Upper lobe of left lung (tissue), 6 donors: ENCODE results near the gene RNLS. TPM values are rescaled to one million over a fixed set of nuclear protein-coding genes. Genes with fewer than 3 reads are reported as not detected.

Source experiments
- ATAC-seq, 2 donors: fragments of 200-7000 bp; cut with Tn5 transposase; one replicate each; pipeline ENCODE4 v1.9.1; 2022; ENCODE audit warnings: mild to moderate bottlenecking in 2 of 2, moderate library complexity in 2 of 2; ENCODE audit not compliant: low FRiP score in 2 of 2
- DNase-seq, 2 donors: peaks; one replicate each; pipeline ENCODE4 v3.0.0-alpha.2; 2019 to 2020
- H3K27ac ChIP-seq, 4 donors: fragments of 200-600 bp; sonication (generic); one replicate each; pipeline ENCODE4 v1.5.1; 2016 to 2019
- H3K27me3 ChIP-seq, 4 donors: fragments of 200-600 bp; sonication (generic); one replicate each; pipeline ENCODE4 v1.5.1; 2017 to 2019
- H3K36me3 ChIP-seq, 4 donors: fragments of 200-600 bp; sonication (generic); one replicate each; pipeline ENCODE4 v1.5.1; 2016 to 2019
- H3K4me1 ChIP-seq, 4 donors: fragments of 200-600 bp; sonication (generic); one replicate each; pipeline ENCODE4 v1.5.1; 2018 to 2019
- H3K4me3 ChIP-seq, 4 donors: fragments of 200-600 bp; sonication (generic); one replicate each; pipeline ENCODE4 v1.5.1; 2017 to 2019; ENCODE audit warnings: mild to moderate bottlenecking in 2 of 4, moderate library complexity in 1 of 4
- H3K9me3 ChIP-seq, 4 donors: fragments of 200-600 bp; sonication (generic); one replicate each; pipeline ENCODE4 v1.5.1; 2018 to 2019
- CTCF ChIP-seq, 6 experiments: fragments of 450-650 bp in 4 of 6; fragments of 200-600 bp in 2 of 6; sonication (generic) in 2 of 6; IDR thresholded peaks; one replicate each; pipeline ENCODE4 v1.5.1; 2016 to 2019; ENCODE audit warnings: antibody characterized with exemption in 6 of 6
- EP300 ChIP-seq, 4 donors: sonication (generic); formaldehyde crosslinking; IDR thresholded peaks; one replicate each; pipeline ENCODE4 v1.5.1; 2017; ENCODE audit warnings: antibody characterized with exemption in 4 of 4, control low read depth in 2 of 4
- POLR2A ChIP-seq, 4 donors: fragments of 450-650 bp; IDR thresholded peaks; one replicate each; pipeline ENCODE4 v1.5.1; 2016 to 2017; ENCODE audit warnings: antibody characterized with exemption in 4 of 4, mild to moderate bottlenecking in 2 of 4
- POLR2AphosphoS5 ChIP-seq, 2 donors: sonication (generic); formaldehyde crosslinking; IDR thresholded peaks; one replicate each; pipeline ENCODE4 v1.5.1; 2017; ENCODE audit warnings: antibody characterized with exemption in 2 of 2
- WGBS, 2 donors: methylation state at CpG; one replicate each; pipeline ENCODE4 v1.1.5; 2017 to 2018; 5-methylcytosine and 5-hydroxymethylcytosine counted together
- total RNA-seq, 6 donors: library from RNA; depleted of rRNA in 4 of 6; stranded (reverse); fragments of >200 nt in 4 of 6; gene quantifications; one replicate each; pipeline versions ENCODE4 v1.1.0 to v1.2.1, GENCODE V29; 2016 to 2021
- donor health status: DM: no; HTN: no; CAD: no; lungs with moderate emphysema.
- donor health status: DM: no; HTN: yes; CAD: no; lungs with severe emphysema.

RNLS gene
- total RNA-seq: 10 to 100 TPM in 4 of 6 donors, 1 to 10 TPM in 2; 5.0 to 27.1 (median 15.0) TPM

GRCh38 chr10:88582806-88583583 is at the start of gene RNLS:
Gene RNLS (minus strand): TSS chr10:88583318.
- H3K27me3 ChIP-seq: no peaks in the 10 kb centered on the region
- no peaks in the 10 kb centered on the region for H3K9me3 ChIP-seq
- WGBS, 2 donors: 8 to 11% methylated on average over 5 to 32 of the region's 63 CpGs
- peaks cover 0 to 7% (median 3%) of the 10 kb centered on the region in 4 donors for H3K4me1 ChIP-seq
- peak within 1 kb of the TSS; percentile 88 to 96 (median 92) for H3K27ac ChIP-seq
- peak within 1 kb of the TSS; percentile 59 to 69 (median 64) for H3K4me3 ChIP-seq
- DNase-seq (peak; percentile 66 to 94), ATAC-seq (peak; percentile 93 to 97)
- H3K36me3 ChIP-seq: no peaks in the 10 kb centered on the region
- TF ChIP-seq CTCF (IDR thresholded peaks at IDR 0.05) (peak; percentile 75 to 92 (median 87)), POLR2AphosphoS5 (IDR thresholded peaks at IDR 0.05) (peak; percentile 40 to 59), EP300 (IDR thresholded peaks at IDR 0.05) (no peak), POLR2A (IDR thresholded peaks at IDR 0.05) (peak in 2 of 4 donors; percentile 36 to 77)

- TF ChIP-seq EP300 (IDR thresholded peaks at IDR 0.05): no peak
- TF ChIP-seq POLR2A (IDR thresholded peaks at IDR 0.05): no peak
- TF ChIP-seq CTCF (IDR thresholded peaks at IDR 0.05): no peak
- TF ChIP-seq POLR2AphosphoS5 (IDR thresholded peaks at IDR 0.05): no peak
- Histone ChIP-seq H3K4me1 (no peaks in the 10 kb centered on the region), H3K27ac (no peak overlapping the region), H3K9me3 (no peaks in the 10 kb centered on the region), H3K27me3 (no peaks in the 10 kb centered on the region), H3K36me3 (no peaks in the 10 kb centered on the region), H3K4me3 (no peak overlapping the region)
- DNase-seq (no peak), ATAC-seq (no peak)
Measured at GRCh38 chr10:88624840-88625239, 41.7 kb upstream of the RNLS start.

- Histone ChIP-seq H3K27ac (no peak overlapping the region), H3K4me3 (no peak overlapping the region), H3K36me3 (no peaks in the 10 kb centered on the region), H3K9me3 (no peaks in the 10 kb centered on the region), H3K27me3 (no peaks in the 10 kb centered on the region), H3K4me1 (no peaks in the 10 kb centered on the region)
- DNase-seq: no peak
- WGBS, 2 donors: 77 to 84% methylated on average over 2 of the region's 2 CpGs
- no peak for TF ChIP-seq POLR2AphosphoS5 (IDR thresholded peaks at IDR 0.05)
- ATAC-seq: no peak
Measured at GRCh38 chr10:88623835-88624234, 40.7 kb upstream of the RNLS start.

GRCh38 chr10:88620441-88620840 is 37.3 kb upstream of the RNLS start:
- no peak for DNase-seq
- no peak overlapping the region for H3K4me3 ChIP-seq
- H3K4me1 ChIP-seq: no peaks in the 10 kb centered on the region
- no peaks in the 10 kb centered on the region for H3K36me3 ChIP-seq
- no peaks in the 10 kb centered on the region for H3K9me3 ChIP-seq
- no peak for ATAC-seq
- H3K27me3 ChIP-seq: no peaks in the 10 kb centered on the region
- no peak overlapping the region for H3K27ac ChIP-seq
- TF ChIP-seq CTCF (IDR thresholded peaks at IDR 0.05): no peak
- no peak for TF ChIP-seq EP300 (IDR thresholded peaks at IDR 0.05)
- TF ChIP-seq POLR2A (IDR thresholded peaks at IDR 0.05): no peak
- TF ChIP-seq POLR2AphosphoS5 (IDR thresholded peaks at IDR 0.05): no peak
- 64 to 81% methylated on average over 1 of the region's 1 CpG for WGBS, 2 donors

- H3K9me3 ChIP-seq: no peaks in the 10 kb centered on the region
- H3K27me3 ChIP-seq: no peaks in the 10 kb centered on the region
- no peaks in the 10 kb centered on the region for H3K36me3 ChIP-seq
- no peak for ATAC-seq
- 81 to 85% methylated on average over 1 of the region's 1 CpG for WGBS, 2 donors
- DNase-seq: no peak
- H3K27ac ChIP-seq: no peak overlapping the region
- no peak overlapping the region for H3K4me3 ChIP-seq
- no peak for TF ChIP-seq EP300 (IDR thresholded peaks at IDR 0.05)
- TF ChIP-seq POLR2A (IDR thresholded peaks at IDR 0.05): no peak
- TF ChIP-seq CTCF (IDR thresholded peaks at IDR 0.05): no peak
- TF ChIP-seq POLR2AphosphoS5 (IDR thresholded peaks at IDR 0.05): no peak
- H3K4me1 ChIP-seq: no peaks in the 10 kb centered on the region
Measured at GRCh38 chr10:88618496-88618895, 35.4 kb upstream of the RNLS start.
